Measurements from ENCODE around the gene SLC35F3. TPM values are rescaled to one million over a fixed set of nuclear protein-coding genes. Genes with fewer than 3 reads are reported as not detected.

SLC35F3 gene
- total and polyA plus RNA-seq, 9 of the 15 experiments (the other 6 are each of a cell fraction or from before 2014, with no cell fraction given) = 0.04 to 0.07 (median 0.04) TPM; not detected in 6

DNA sequence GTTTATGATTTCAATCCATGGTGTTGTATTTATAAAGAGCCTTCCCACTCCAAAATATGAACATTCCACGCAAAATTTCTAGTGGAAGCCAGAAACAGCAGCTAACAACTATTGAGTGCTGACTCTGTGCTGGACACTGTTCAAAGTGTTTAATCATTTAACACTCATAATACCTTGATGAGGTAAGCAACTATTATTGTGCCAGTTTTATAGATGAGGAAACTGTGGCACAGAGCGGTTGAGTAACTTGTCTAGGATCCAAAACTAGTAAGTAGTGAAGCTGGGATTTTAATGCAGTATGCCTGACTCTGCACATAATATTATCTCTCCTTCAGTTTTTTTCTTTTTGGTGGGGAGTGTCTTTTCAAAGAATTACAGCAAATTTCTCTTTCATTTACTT, 228.3 kb downstream of the SLC35F3 start:
- no peak overlapping the region for H3K4me2 ChIP-seq (ENCODE audit: insufficient read depth, low read length)
- no peaks in the 10 kb centered on the region for H3K79me2 ChIP-seq (ENCODE audit: control insufficient read depth, insufficient read depth, low read length)
- intact Hi-C loops (cut with micrococcal nuclease) (no loop called here), in situ Hi-C loops (cut with MboI) (no loop called here)
- no peak overlapping the region for H3K9ac ChIP-seq (ENCODE audit: insufficient read depth in 1 of 2, low read depth in 2 of 2, low read length in 2 of 2)
- H3K27ac ChIP-seq (ENCODE audit: extremely low read depth, low read depth, low read length) = no peak overlapping the region
- H4K20me1 ChIP-seq (replicated peaks; ENCODE audit: control insufficient read depth, insufficient read depth, low read length) = no peaks in the 10 kb centered on the region
- CTCF ChIA-PET (ENCODE audit: low intra/inter-chr PET ratio) = no interaction called here
- H3K9me1 ChIP-seq (ENCODE audit: control insufficient read depth, insufficient read depth, low read length) = no peaks in the 10 kb centered on the region
- FAIRE-seq = no peak
- POLR2A ChIA-PET = no interaction called here
- no peaks in the 10 kb centered on the region for H3K9me3 ChIP-seq (replicated peaks; ENCODE audit: control insufficient read depth, insufficient read depth, low read depth, low read length)
- TF ChIP-seq, protein P1, sequence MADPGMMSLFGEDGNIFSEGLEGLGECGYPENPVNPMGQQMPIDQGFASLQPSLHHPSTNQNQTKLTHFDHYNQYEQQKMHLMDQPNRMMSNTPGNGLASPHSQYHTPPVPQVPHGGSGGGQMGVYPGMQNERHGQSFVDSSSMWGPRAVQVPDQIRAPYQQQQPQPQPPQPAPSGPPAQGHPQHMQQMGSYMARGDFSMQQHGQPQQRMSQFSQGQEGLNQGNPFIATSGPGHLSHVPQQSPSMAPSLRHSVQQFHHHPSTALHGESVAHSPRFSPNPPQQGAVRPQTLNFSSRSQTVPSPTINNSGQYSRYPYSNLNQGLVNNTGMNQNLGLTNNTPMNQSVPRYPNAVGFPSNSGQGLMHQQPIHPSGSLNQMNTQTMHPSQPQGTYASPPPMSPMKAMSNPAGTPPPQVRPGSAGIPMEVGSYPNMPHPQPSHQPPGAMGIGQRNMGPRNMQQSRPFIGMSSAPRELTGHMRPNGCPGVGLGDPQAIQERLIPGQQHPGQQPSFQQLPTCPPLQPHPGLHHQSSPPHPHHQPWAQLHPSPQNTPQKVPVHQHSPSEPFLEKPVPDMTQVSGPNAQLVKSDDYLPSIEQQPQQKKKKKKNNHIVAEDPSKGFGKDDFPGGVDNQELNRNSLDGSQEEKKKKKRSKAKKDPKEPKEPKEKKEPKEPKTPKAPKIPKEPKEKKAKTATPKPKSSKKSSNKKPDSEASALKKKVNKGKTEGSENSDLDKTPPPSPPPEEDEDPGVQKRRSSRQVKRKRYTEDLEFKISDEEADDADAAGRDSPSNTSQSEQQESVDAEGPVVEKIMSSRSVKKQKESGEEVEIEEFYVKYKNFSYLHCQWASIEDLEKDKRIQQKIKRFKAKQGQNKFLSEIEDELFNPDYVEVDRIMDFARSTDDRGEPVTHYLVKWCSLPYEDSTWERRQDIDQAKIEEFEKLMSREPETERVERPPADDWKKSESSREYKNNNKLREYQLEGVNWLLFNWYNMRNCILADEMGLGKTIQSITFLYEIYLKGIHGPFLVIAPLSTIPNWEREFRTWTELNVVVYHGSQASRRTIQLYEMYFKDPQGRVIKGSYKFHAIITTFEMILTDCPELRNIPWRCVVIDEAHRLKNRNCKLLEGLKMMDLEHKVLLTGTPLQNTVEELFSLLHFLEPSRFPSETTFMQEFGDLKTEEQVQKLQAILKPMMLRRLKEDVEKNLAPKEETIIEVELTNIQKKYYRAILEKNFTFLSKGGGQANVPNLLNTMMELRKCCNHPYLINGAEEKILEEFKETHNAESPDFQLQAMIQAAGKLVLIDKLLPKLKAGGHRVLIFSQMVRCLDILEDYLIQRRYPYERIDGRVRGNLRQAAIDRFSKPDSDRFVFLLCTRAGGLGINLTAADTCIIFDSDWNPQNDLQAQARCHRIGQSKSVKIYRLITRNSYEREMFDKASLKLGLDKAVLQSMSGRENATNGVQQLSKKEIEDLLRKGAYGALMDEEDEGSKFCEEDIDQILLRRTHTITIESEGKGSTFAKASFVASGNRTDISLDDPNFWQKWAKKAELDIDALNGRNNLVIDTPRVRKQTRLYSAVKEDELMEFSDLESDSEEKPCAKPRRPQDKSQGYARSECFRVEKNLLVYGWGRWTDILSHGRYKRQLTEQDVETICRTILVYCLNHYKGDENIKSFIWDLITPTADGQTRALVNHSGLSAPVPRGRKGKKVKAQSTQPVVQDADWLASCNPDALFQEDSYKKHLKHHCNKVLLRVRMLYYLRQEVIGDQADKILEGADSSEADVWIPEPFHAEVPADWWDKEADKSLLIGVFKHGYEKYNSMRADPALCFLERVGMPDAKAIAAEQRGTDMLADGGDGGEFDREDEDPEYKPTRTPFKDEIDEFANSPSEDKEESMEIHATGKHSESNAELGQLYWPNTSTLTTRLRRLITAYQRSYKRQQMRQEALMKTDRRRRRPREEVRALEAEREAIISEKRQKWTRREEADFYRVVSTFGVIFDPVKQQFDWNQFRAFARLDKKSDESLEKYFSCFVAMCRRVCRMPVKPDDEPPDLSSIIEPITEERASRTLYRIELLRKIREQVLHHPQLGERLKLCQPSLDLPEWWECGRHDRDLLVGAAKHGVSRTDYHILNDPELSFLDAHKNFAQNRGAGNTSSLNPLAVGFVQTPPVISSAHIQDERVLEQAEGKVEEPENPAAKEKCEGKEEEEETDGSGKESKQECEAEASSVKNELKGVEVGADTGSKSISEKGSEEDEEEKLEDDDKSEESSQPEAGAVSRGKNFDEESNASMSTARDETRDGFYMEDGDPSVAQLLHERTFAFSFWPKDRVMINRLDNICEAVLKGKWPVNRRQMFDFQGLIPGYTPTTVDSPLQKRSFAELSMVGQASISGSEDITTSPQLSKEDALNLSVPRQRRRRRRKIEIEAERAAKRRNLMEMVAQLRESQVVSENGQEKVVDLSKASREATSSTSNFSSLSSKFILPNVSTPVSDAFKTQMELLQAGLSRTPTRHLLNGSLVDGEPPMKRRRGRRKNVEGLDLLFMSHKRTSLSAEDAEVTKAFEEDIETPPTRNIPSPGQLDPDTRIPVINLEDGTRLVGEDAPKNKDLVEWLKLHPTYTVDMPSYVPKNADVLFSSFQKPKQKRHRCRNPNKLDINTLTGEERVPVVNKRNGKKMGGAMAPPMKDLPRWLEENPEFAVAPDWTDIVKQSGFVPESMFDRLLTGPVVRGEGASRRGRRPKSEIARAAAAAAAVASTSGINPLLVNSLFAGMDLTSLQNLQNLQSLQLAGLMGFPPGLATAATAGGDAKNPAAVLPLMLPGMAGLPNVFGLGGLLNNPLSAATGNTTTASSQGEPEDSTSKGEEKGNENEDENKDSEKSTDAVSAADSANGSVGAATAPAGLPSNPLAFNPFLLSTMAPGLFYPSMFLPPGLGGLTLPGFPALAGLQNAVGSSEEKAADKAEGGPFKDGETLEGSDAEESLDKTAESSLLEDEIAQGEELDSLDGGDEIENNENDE (IDR thresholded peaks at IDR 0.05; ENCODE audit: low read depth, low read length) = no peak
- BruUV-seq (replicated peaks) = no TSS peak
- H3K4me3 ChIP-seq = no peak overlapping the region
- WGBS (ENCODE audit: insufficient coverage, low coverage, missing lambda C conversion rate) = 0% methylated on average over 2 of the region's 2 CpGs
- DNase-seq (ENCODE audit: extremely low read depth in 1 of 4, low spot score in 3 of 4) = no peak
- peaks cover 4 to 8% of the 10 kb centered on the region in 2 experiments; a peak in 4 of 5 replicates for H3K27me3 ChIP-seq (ENCODE audit: control insufficient read depth in 2 of 2, insufficient read depth in 2 of 2, low read length in 2 of 2)
- H2AFZ ChIP-seq (ENCODE audit: low read depth, low read length) = no peak overlapping the region
- ATAC-seq = no peak
- H3K4me1 ChIP-seq (replicated peaks in 1 of 2; ENCODE audit: control insufficient read depth in 2 of 2, insufficient read depth in 2 of 2, low read length in 2 of 2) = no peaks in the 10 kb centered on the region
- H3K36me3 ChIP-seq (ENCODE audit: control insufficient read depth, insufficient read depth, low read length) = no peaks in the 10 kb centered on the region

Data from K562 (cell line).